B cell (primary cell): ENCODE data around the gene DCST2. TPM values are rescaled to one million over a fixed set of nuclear protein-coding genes. Genes with fewer than 3 reads are reported as not detected.
A peak's percentile ranks its signal among the peaks of the same experiment; 100 is the strongest.

Experiments used
- ATAC-seq: fragments of 200-7000 bp; cut with Tn5 transposase; one replicate; pipeline ENCODE4 v1.10.0; 2021; ENCODE audit warnings: low read depth, mild to moderate bottlenecking, moderate number of reproducible peaks, moderate library complexity
- CTCF ChIA-PET: fragments of 350-600 bp; sonication (Branson Sonifier 250); formaldehyde crosslinking; loops from one replicate; lab custom pipeline; 2021; ENCODE audit warnings: antibody characterized with exemption, inconsistent platforms; lab: Charles Lee
- POLR2A ChIA-PET: fragments of 350-600 bp; sonication (Branson Sonifier 250); formaldehyde crosslinking; loops from one replicate; lab custom pipeline; 2021; ENCODE audit warnings: antibody characterized with exemption; lab: Charles Lee
- DNase-seq: peaks from one replicate; pipeline ENCODE4 v3.0.0; 2013
- H2AFZ ChIP-seq: 2 replicates; pipeline ENCODE4 v1.6.1; 2012; ENCODE audit warnings: mild to moderate bottlenecking, low read depth, low read length; ENCODE audit not compliant: insufficient read depth, poor library complexity, severe bottlenecking
- H3K27ac ChIP-seq, 2 donors: 1 replicate in 1 of 2; 2 replicates in 1 of 2; pipeline ENCODE4 v1.5.1; 2012 to 2013; ENCODE audit warnings: low read length in 2 of 2, mild to moderate bottlenecking in 2 of 2, moderate library complexity in 1 of 2
- H3K27me3 ChIP-seq, 4 experiments: fragments of 200-600 bp in 1 of 4; sonication (generic) in 1 of 4; replicated peaks in 1 of 4; 1 replicate in 2 of 4; 2 replicates in 2 of 4; pipeline versions ENCODE4 v1.6.1 to v1.7.0; 2013 to 2016; ENCODE audit warnings: low read length in 3 of 4, mild to moderate bottlenecking in 2 of 4, mixed read lengths in 1 of 4, moderate library complexity in 1 of 4; ENCODE audit not compliant: insufficient read depth in 4 of 4, control insufficient read depth in 3 of 4; ENCODE audit errors: control extremely low read depth in 1 of 4
- H3K36me3 ChIP-seq, 2 experiments: replicated peaks in 1 of 2; 1 replicate in 1 of 2; 2 replicates in 1 of 2; pipeline versions ENCODE4 v1.6.1 to v1.7.1; 2013; ENCODE audit warnings: low read length in 1 of 2; ENCODE audit not compliant: insufficient read depth in 2 of 2, control insufficient read depth in 1 of 2; ENCODE audit errors: control extremely low read depth in 1 of 2, extremely low read depth in 1 of 2
- H3K4me1 ChIP-seq, 2 donors: fragments of 200-600 bp in 1 of 2; sonication (generic) in 1 of 2; 1 replicate in 1 of 2; 2 replicates in 1 of 2; pipeline versions ENCODE4 v1.5.1 to v1.6.1; 2013 to 2017; ENCODE audit warnings: low read length in 2 of 2; ENCODE audit not compliant: control insufficient read depth in 2 of 2, insufficient read depth in 2 of 2
- H3K4me2 ChIP-seq: replicated peaks from 2 replicates; pipeline ENCODE3; 2012; ENCODE audit warnings: mild to moderate bottlenecking, low read depth, low read length; ENCODE audit not compliant: poor library complexity, severe bottlenecking
- H3K4me3 ChIP-seq, 5 experiments: fragments of 200-600 bp in 1 of 5; sonication (generic) in 1 of 5; 1 replicate in 3 of 5; 2 replicates in 2 of 5; pipeline versions ENCODE4 v1.5.1 to v1.7.0; 2011 to 2016; ENCODE audit warnings: low read length in 4 of 5, mild to moderate bottlenecking in 4 of 5, low read depth in 2 of 5, control low read depth in 1 of 5, moderate library complexity in 1 of 5; ENCODE audit not compliant: insufficient read depth in 1 of 5; ENCODE audit errors: control extremely low read depth in 1 of 5, extremely low read depth in 1 of 5
- H3K79me2 ChIP-seq: fragments of 200-600 bp; sonication (generic); one replicate; pipeline ENCODE4 v1.6.0; 2016; ENCODE audit warnings: low read length; ENCODE audit not compliant: control insufficient read depth, insufficient read depth
- H3K9ac ChIP-seq: fragments of 200-600 bp; sonication (generic); 2 replicates; pipeline ENCODE4 v1.6.1; 2017; ENCODE audit warnings: mild to moderate bottlenecking, low read length, moderate library complexity
- H3K9me3 ChIP-seq, 3 donors: one replicate each; pipeline versions ENCODE4 v1.6.1 to v1.7.1; 2013; ENCODE audit warnings: low read length in 2 of 3; ENCODE audit not compliant: control insufficient read depth in 2 of 3, insufficient read depth in 1 of 3; ENCODE audit errors: control extremely low read depth in 1 of 3
- H4K20me1 ChIP-seq: 2 replicates; pipeline ENCODE4 v1.6.0; 2012; ENCODE audit warnings: mild to moderate bottlenecking, low read length; ENCODE audit not compliant: insufficient read depth, control insufficient read depth, poor library complexity, severe bottlenecking
- H3K27ac Mint-ChIP-seq: one replicate; pipeline ENCODE4 v1.8.0; 2021; ENCODE audit warnings: mixed read lengths
- H3K27me3 Mint-ChIP-seq: one replicate; pipeline ENCODE4 v1.8.0; 2021; ENCODE audit warnings: mixed read lengths
- H3K4me1 Mint-ChIP-seq: one replicate; pipeline ENCODE4 v1.8.0; 2021; ENCODE audit warnings: mixed read lengths
- H3K4me3 Mint-ChIP-seq: one replicate; pipeline ENCODE4 v1.8.0; 2021; ENCODE audit warnings: mixed read lengths
- H3K9me3 Mint-ChIP-seq: one replicate; pipeline ENCODE4 v1.8.0; 2022; ENCODE audit warnings: mixed read lengths; ENCODE audit not compliant: insufficient read depth
- EZH2 ChIP-seq: IDR thresholded peaks from 2 replicates; pipeline ENCODE4 v1.6.1; 2012; ENCODE audit warnings: borderline replicate concordance, low read depth, mild to moderate bottlenecking, moderate library complexity, low read length; ENCODE audit not compliant: insufficient read depth, poor library complexity, severe bottlenecking
- WGBS: methylation state at CpG from one replicate; pipeline ENCODE4 v1.1.5; 2013; ENCODE audit warnings: missing lambda C conversion rate; ENCODE audit not compliant: insufficient coverage; 5-methylcytosine and 5-hydroxymethylcytosine counted together
- intact Hi-C: fragments of 100-400 bp; cut with micrococcal nuclease; formaldehyde crosslinking; loops from one replicate; pipeline ENCODE4 v1.10.0; 2022
- polyA plus RNA-seq: library from polyadenylated mRNA; depleted of rRNA; stranded (reverse); fragments of >200 nt; gene quantifications from 2 replicates; pipeline ENCODE4 v1.2.3, GENCODE V29; 2012
- total RNA-seq, 2 donors: library from RNA; stranded (reverse); fragments of 120-200 nt in 1 of 2; gene quantifications; 1 replicate in 1 of 2; 2 replicates in 1 of 2; pipeline versions ENCODE4 v1.2.3 to v1.2.4, GENCODE V29; 2013 to 2022
- TF ChIP-seq, protein P1 (sequence below): fragments of 200-600 bp; IDR thresholded peaks from one replicate; pipeline ENCODE4 v1.8.0; 2022; ENCODE audit warnings: antibody characterized with exemption, mild to moderate bottlenecking

The DCST2 gene
- total and polyA plus RNA-seq, 2 donors (not counting 1 experiment from before 2014, with no cell fraction given): 0.89 to 5.4 TPM

DNA sequence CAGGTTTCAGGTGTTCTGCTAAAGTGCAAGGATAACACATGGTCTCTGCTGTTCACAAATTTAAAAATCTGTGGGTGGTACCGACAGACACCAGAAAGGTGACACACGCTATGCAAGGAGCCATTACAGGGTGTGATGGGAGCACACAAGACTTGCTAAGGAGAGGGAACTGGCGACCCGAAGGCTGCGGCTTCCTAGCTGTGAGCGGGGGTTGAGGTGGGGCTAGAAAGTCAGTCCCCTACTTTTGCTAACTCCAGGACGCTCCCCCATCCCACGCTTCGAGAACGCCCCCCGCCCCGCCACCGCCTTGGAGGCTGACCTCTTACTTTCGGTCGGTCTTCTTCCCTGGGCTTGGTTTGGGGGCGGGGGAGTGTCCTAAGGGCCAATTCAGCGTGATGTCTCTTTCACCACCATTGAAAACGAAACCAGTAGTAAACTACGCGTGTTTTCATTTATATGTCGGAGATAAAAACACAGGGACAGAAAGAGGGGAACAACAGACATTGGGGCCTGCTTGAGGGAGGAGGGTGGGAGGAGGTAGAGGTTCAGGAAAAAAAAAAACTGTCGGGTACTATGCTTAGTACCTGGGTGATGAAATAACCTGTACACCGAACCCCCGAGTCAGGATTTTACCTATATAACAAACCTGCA is 58.0 kb downstream of the DCST2 start:
- peak; percentile 2 for ATAC-seq
- no peaks in the 10 kb centered on the region for H3K9me3 Mint-ChIP-seq

DNA sequence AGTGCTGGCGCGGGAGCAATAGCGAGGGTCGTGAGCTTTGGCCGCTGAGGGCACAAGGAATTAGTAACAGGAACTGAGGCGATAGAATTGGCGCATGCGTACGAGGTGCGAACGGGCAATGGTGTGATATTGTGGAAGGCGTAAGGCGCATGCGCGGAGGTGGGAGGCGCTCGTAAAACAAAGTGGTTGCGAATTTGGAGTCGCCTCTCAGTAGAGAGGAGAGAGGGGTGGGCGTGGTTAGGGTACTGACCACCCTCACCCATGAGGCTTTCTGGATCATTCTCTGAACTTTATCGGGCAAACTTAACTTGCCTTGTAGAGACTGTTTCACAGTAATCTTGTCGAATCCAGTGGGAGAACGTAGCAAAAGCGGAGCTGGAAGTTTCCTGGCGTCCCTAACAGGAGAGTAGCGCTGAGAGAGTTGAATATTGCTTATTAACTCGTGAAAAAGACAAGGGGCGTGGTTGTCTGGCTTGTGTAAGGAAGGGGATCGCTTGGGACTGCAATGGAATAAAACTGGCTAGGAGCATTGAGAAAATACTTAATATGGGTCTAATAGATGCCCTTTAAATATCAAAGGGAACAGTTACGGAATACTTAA is 58.7 kb downstream of the DCST2 start:
- peak; percentile 99 for DNase-seq
- Histone ChIP-seq H3K4me1 (peaks cover 22 to 44% of the 10 kb centered on the region in 2 donors), H3K27ac (peak overlapping the region; percentile 90 to 94), H3K79me2 (peaks cover 63% of the 10 kb centered on the region), H3K9ac (peak overlapping the region; percentile 86), H3K9me3 (no peaks in the 10 kb centered on the region), H3K4me2 (peak overlapping the region; percentile 86), H4K20me1 (peaks cover 31% of the 10 kb centered on the region), H3K36me3 (peaks cover 5 to 9% of the 10 kb centered on the region in 2 experiments), H2AFZ (peak overlapping the region; percentile 82), H3K4me3 (peak overlapping the region; percentile 71 to 99 (median 90)), H3K27me3 (no peaks in the 10 kb centered on the region)
- peaks cover 24% of the 10 kb centered on the region for H3K4me1 Mint-ChIP-seq
- TF ChIP-seq, protein P1, sequence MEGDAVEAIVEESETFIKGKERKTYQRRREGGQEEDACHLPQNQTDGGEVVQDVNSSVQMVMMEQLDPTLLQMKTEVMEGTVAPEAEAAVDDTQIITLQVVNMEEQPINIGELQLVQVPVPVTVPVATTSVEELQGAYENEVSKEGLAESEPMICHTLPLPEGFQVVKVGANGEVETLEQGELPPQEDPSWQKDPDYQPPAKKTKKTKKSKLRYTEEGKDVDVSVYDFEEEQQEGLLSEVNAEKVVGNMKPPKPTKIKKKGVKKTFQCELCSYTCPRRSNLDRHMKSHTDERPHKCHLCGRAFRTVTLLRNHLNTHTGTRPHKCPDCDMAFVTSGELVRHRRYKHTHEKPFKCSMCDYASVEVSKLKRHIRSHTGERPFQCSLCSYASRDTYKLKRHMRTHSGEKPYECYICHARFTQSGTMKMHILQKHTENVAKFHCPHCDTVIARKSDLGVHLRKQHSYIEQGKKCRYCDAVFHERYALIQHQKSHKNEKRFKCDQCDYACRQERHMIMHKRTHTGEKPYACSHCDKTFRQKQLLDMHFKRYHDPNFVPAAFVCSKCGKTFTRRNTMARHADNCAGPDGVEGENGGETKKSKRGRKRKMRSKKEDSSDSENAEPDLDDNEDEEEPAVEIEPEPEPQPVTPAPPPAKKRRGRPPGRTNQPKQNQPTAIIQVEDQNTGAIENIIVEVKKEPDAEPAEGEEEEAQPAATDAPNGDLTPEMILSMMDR: no peak
- no peak for TF ChIP-seq EZH2
- WGBS: under 1% methylated on average over 26 of the region's 30 CpGs
- CTCF ChIA-PET: interaction anchor here (0.7 to 8.7 kb wide), 10 partner anchors 8 to 415 kb away, joined by 3 to 110 read pairs (median 8); partner anchors contain the start of genes FLAD1, PBXIP1 and PYGO2
- no peaks in the 10 kb centered on the region for H3K27me3 Mint-ChIP-seq
- peak; percentile 51 for ATAC-seq
- POLR2A ChIA-PET: interaction anchor here (0.6 to 3.8 kb wide), 9 partner anchors 13 to 110 kb away, joined by 3 to 32 read pairs (median 8); partner anchors contain the start of genes PBXIP1, PYGO2 and ZBTB7B
- intact Hi-C loops: loop anchor here (1.0 to 5.0 kb wide), 6 partner anchors 8 to 197 kb away; partner anchors contain the start of genes FLAD1, KRTCAP2 and TRIM46
- H3K4me3 Mint-ChIP-seq: no peak overlapping the region
- H3K9me3 Mint-ChIP-seq: no peaks in the 10 kb centered on the region
- no peak overlapping the region for H3K27ac Mint-ChIP-seq

More for the DNA sequence above, 58.0 kb downstream of the DCST2 start:
- Mint-ChIP-seq H3K4me3 (no peak overlapping the region), H3K27ac (no peak overlapping the region), H3K27me3 (no peaks in the 10 kb centered on the region), H3K4me1 (peaks cover 24% of the 10 kb centered on the region)
- Histone ChIP-seq H3K4me1 (peaks cover 22 to 40% of the 10 kb centered on the region in 2 donors), H3K27ac (peak overlapping the region; percentile 90 to 94), H3K36me3 (peaks cover 4 to 5% of the 10 kb centered on the region in 2 experiments), H3K9me3 (no peaks in the 10 kb centered on the region), H3K27me3 (no peaks in the 10 kb centered on the region), H3K4me3 (peak overlapping the region; percentile 71 to 99 (median 90)), H3K79me2 (peaks cover 61% of the 10 kb centered on the region), H4K20me1 (peaks cover 25% of the 10 kb centered on the region), H3K4me2 (peak overlapping the region; percentile 86), H2AFZ (peak overlapping the region; percentile 82), H3K9ac (peak overlapping the region; percentile 86)
- intact Hi-C loops: loop anchor here (1.0 kb wide), 2 partner anchors 8 to 24 kb away; partner anchors contain the start of gene FLAD1
- ChIA-PET POLR2A (interaction anchor here (1.2 to 3.8 kb wide), 6 partner anchors 14 to 40 kb away, joined by 3 to 32 read pairs (median 17); partner anchors contain the start of genes PBXIP1, PYGO2 and ZBTB7B), CTCF (interaction anchor here (0.7 to 8.7 kb wide), 8 partner anchors 12 to 101 kb away, joined by 3 to 110 read pairs (median 4); partner anchors contain the start of genes PBXIP1, PMVK and PYGO2)
- peak; percentile 77 for DNase-seq
- no peak for TF ChIP-seq EZH2
- 0% methylated on average over 2 of the region's 24 CpGs for WGBS
